Psoas muscle (tissue), 8 donors: Measurements from ENCODE around the gene DNAI4. TPM values are rescaled to one million over a fixed set of nuclear protein-coding genes. Genes with fewer than 3 reads are reported as not detected.
A peak's percentile ranks its signal among the peaks of the same experiment; 100 is the strongest.

Source experiments
- ATAC-seq, 4 donors: fragments of 200-7000 bp; cut with Tn5 transposase; one replicate each; pipeline ENCODE4 v1.9.1; 2020; ENCODE audit warnings: moderate library complexity in 3 of 4, mild to moderate bottlenecking in 2 of 4
- DNase-seq, 2 donors: peaks; one replicate each; pipeline ENCODE4 v3.0.0-alpha.2; 2020
- H3K27ac ChIP-seq: fragments of 200-600 bp; one replicate; pipeline ENCODE4 v1.8.0; 2022
- H3K27me3 ChIP-seq, 3 donors: fragments of 200-600 bp in 1 of 3; one replicate each; pipeline versions ENCODE4 v1.6.1 to v1.8.0; 2013 to 2022; ENCODE audit warnings: low read length in 2 of 3, mild to moderate bottlenecking in 2 of 3, moderate library complexity in 1 of 3; ENCODE audit not compliant: insufficient read depth in 3 of 3
- H3K36me3 ChIP-seq, 2 donors: fragments of 200-600 bp in 1 of 2; one replicate each; pipeline versions ENCODE4 v1.6.1 to v1.8.0; 2013 to 2022; ENCODE audit warnings: low read depth in 1 of 2, mild to moderate bottlenecking in 1 of 2, moderate library complexity in 1 of 2; ENCODE audit not compliant: insufficient read depth in 1 of 2
- H3K4me1 ChIP-seq: fragments of 200-600 bp; one replicate; pipeline ENCODE4 v1.8.0; 2022
- H3K4me3 ChIP-seq: fragments of 200-600 bp; one replicate; pipeline ENCODE4 v1.8.0; 2022; ENCODE audit warnings: mild to moderate bottlenecking
- H3K9me3 ChIP-seq: fragments of 200-600 bp; one replicate; pipeline ENCODE4 v1.8.0; 2022
- CTCF ChIP-seq: fragments of 200-600 bp; IDR thresholded peaks from one replicate; pipeline ENCODE4 v1.8.0; 2022; ENCODE audit warnings: antibody characterized with exemption
- WGBS, 3 donors: extraction: QIAGEN DNeasy Blood & Tissue Kit; methylation state at CpG; one replicate each; pipeline versions ENCODE4 v1.1.6 to v1.1.7; 2013; 5-methylcytosine and 5-hydroxymethylcytosine counted together
- intact Hi-C, 2 donors: fragments of 100-400 bp; cut with DNase I; formaldehyde crosslinking; loops; one replicate each; pipeline versions ENCODE4 v1.11.0 to v1.14.2; 2022
- polyA plus RNA-seq, 3 donors: library from polyadenylated mRNA; stranded (reverse); fragments of 200-250 nt; gene quantifications; one replicate each; pipeline ENCODE4 v1.2.3, GENCODE V29; 2013
- total RNA-seq, 4 donors: library from RNA; stranded (reverse); fragmentation: NEBNext Ultra II Directional in 2 of 4; extraction: Animal tissue kit (Norgen Biotek cat#: 25700) in 2 of 4; gene quantifications; one replicate each; pipeline versions ENCODE4 v1.2.1 to v1.2.4, GENCODE V29; 2021 to 2023
- donor health status: healthy with polysubstance abuse.
- donor health status: DM: no; HTN: no; CAD: no; lungs with moderate emphysema.
- donor health status: Bipolar disorder and iron deficiency.
- donor health status: healthy.
- donor health status: DM: yes; HTN: yes; CAD: no.
- donor health status: DM: no; HTN: no; CAD: no.
- donor health status: DM: no; HTN: no; CAD: no.
- donor health status: DM: yes; HTN: yes; CAD: no.

DNAI4 gene
- total and polyA plus RNA-seq, 7 donors = 0.18 to 6.5 (median 4.5) TPM

- peak overlapping the region; percentile 84 for H3K27ac ChIP-seq
- DNase-seq (no peak), ATAC-seq (no peak)
- peak overlapping the region; percentile 88 for H3K4me3 ChIP-seq
- no peaks in the 10 kb centered on the region for H3K27me3 ChIP-seq
- TF ChIP-seq CTCF = no peak
- 28 to 34% (median 30%) methylated on average over 9 of the region's 9 CpGs for WGBS, 3 donors
- intact Hi-C loops = loop anchor here (10.0 kb wide), 1 partner anchor 161 kb away; no protein-coding TSS in a partner anchor
- no peaks in the 10 kb centered on the region for H3K9me3 ChIP-seq
- peaks cover 30% of the 10 kb centered on the region for H3K4me1 ChIP-seq
- H3K36me3 ChIP-seq = no peaks in the 10 kb centered on the region
These were observed 1.3 kb upstream of the DNAI4 start for GRCh38 chr1:66925944-66926343.

GRCh38 chr1:66925558-66925910 is 878 bp upstream of the DNAI4 start:
- peak overlapping the region; percentile 88 for H3K4me3 ChIP-seq
- DNase-seq (no peak), ATAC-seq (peak in 3 of 4 donors; percentile 0 to 4 (median 4))
- peaks cover 30% of the 10 kb centered on the region for H3K4me1 ChIP-seq
- H3K27ac ChIP-seq = peak overlapping the region; percentile 84
- TF ChIP-seq CTCF = no peak
- intact Hi-C loops = loop anchor here (10.0 kb wide), 1 partner anchor 161 kb away; no protein-coding TSS in a partner anchor
- 4 to 6% (median 5%) methylated on average over 11 of the region's 11 CpGs for WGBS, 3 donors
- H3K27me3 ChIP-seq = no peaks in the 10 kb centered on the region
- no peaks in the 10 kb centered on the region for H3K9me3 ChIP-seq
- H3K36me3 ChIP-seq = no peaks in the 10 kb centered on the region

DNA sequence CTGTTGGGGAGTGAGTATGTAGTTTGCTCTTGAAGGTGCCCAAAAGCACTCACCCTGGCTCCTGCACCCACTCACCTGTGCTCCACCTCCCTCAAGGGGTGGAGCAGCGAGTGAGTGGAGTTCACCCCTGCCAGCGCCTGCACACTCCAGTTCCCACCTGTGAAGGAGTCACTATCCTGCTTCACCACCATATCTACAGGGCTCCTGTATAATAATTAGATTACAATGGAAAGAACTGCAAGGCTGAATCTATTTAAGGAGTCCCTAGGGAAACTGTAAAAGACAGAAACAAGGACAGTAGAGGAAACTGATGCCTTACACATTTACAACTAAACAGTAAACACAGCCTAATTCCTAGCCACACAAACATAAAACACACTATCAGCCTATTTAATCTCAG is 4.1 kb downstream of the DNAI4 start:
- no peaks in the 10 kb centered on the region for H3K27me3 ChIP-seq
- peaks cover 12% of the 10 kb centered on the region for H3K4me1 ChIP-seq
- ATAC-seq (no peak), DNase-seq (no peak)
- no peaks in the 10 kb centered on the region for H3K9me3 ChIP-seq
- no peaks in the 10 kb centered on the region for H3K36me3 ChIP-seq
- H3K27ac ChIP-seq = no peak overlapping the region
- no peak for TF ChIP-seq CTCF
- intact Hi-C loops = loop anchor here (10.0 kb wide), 1 partner anchor 156 kb away; no protein-coding TSS in a partner anchor
- WGBS, 3 donors = 99 to 100% (median 100%) methylated on average over 2 of the region's 2 CpGs
- no peak overlapping the region for H3K4me3 ChIP-seq

DNA sequence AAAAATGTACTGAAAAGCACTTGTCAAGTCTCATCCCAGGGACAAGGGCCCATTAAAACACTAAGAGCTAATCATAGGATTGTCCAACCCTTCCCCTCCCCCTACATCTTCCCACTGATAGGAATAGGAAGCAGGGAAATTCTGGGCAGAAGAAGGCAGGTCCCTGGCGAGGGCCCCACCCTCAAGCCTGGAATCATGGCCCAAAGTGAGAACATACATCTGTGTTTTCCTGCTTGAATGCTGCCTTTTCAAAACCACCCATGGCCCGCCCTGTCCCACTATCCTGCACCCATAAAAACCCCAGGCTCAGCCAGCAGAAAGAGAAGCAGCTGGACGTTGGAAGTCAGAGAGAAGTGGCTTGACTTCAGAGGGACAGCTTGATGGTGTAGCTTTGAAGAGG is 4.8 kb downstream of the DNAI4 start:
- intact Hi-C loops = loop anchor here (10.0 kb wide), 1 partner anchor 155 kb away; no protein-coding TSS in a partner anchor
- no peaks in the 10 kb centered on the region for H3K36me3 ChIP-seq
- DNase-seq = no peak
- H3K9me3 ChIP-seq = no peaks in the 10 kb centered on the region
- no peaks in the 10 kb centered on the region for H3K27me3 ChIP-seq
- no peak overlapping the region for H3K27ac ChIP-seq
- H3K4me1 ChIP-seq = peaks cover 11% of the 10 kb centered on the region
- 83 to 93% (median 89%) methylated on average over 3 of the region's 3 CpGs for WGBS, 3 donors
- no peak for TF ChIP-seq CTCF
- H3K4me3 ChIP-seq = no peak overlapping the region
- no peak for ATAC-seq

DNA sequence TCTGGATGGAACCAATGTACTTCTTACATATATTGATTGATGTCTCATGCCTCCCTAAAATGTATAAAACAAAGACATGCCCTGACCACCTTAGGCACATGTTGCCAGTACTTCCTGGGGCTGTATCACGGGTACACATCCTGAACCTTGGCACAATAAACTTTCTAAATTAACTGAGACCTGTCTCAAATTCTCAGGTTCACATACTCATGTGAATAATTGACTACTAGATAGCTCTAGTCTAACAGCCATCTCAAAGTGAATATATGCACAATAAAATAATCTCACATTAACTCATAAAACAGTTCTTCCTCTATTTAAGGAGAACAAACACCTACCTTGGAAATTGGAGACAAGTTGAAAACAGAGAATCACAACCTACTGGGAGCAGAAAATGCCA is 5.6 kb downstream of the DNAI4 start:
- intact Hi-C loops = no loop called here
- DNase-seq = no peak

More for the DNA sequence above, 5.6 kb downstream of the DNAI4 start:
- no peak for TF ChIP-seq CTCF
- no peak overlapping the region for H3K4me3 ChIP-seq
- ATAC-seq = no peak
- H3K27me3 ChIP-seq = no peaks in the 10 kb centered on the region
- no peaks in the 10 kb centered on the region for H3K9me3 ChIP-seq
- H3K36me3 ChIP-seq = no peaks in the 10 kb centered on the region
- no peak overlapping the region for H3K27ac ChIP-seq
- peaks cover 11% of the 10 kb centered on the region for H3K4me1 ChIP-seq
- WGBS, 3 donors = 69 to 79% (median 79%) methylated on average over 1 of the region's 1 CpG
